GM12878 (cell line): ENCODE measurements around the gene NEK1. TPM values are rescaled to one million over a fixed set of nuclear protein-coding genes. Genes with fewer than 3 reads are reported as not detected.

Source experiments
- ATAC-seq: fragments of 200-7000 bp; cut with Tn5 transposase; 3 replicates; pipeline ENCODE4 v1.9.1; 2020; ENCODE audit warnings: mild to moderate bottlenecking, moderate library complexity
- BruUV-seq: library from RNA; stranded (reverse); fragments of 400-500 nt; replicated peaks from 2 replicates; lab custom pipeline; 2021; lab: Mats Ljungman, UMichigan
- CTCF ChIA-PET: fragments of 300-600 bp; sonication (Branson Sonifier 250); formaldehyde crosslinking; extraction: SDS; loops from one replicate; lab custom pipeline; 2021; ENCODE audit warnings: inconsistent platforms; lab: Yijun Ruan, JAX
- POLR2A ChIA-PET: fragments of 350-600 bp; formaldehyde crosslinking; extraction: SDS; loops from one replicate; lab custom pipeline; 2021; ENCODE audit warnings: inconsistent platforms; lab: Charles Lee
- RAD21 ChIA-PET: fragments of 300-600 bp; sonication (Branson Sonifier 250); formaldehyde crosslinking; loops from one replicate; lab custom pipeline; 2023; ENCODE audit warnings: antibody characterized with exemption; ENCODE audit not compliant: unreplicated experiment; lab: Charles Lee
- SMC1A ChIA-PET: fragments of 300-600 bp; sonication (Branson Sonifier 250); formaldehyde crosslinking; loops from one replicate; lab custom pipeline; 2023; ENCODE audit not compliant: unreplicated experiment, uncharacterized antibody; lab: Charles Lee
- DNase-seq: peaks from one replicate; pipeline ENCODE4 v3.0.0-alpha.2; 2011; ENCODE audit warnings: low read depth, low spot score
- FAIRE-seq: peaks from 3 replicates; lab custom pipeline; 2011; peaks lifted over from hg19 to GRCh38; lab: Jason Lieb, UNC
- H2AFZ ChIP-seq: 2 replicates; pipeline ENCODE4 v1.6.0; 2011; ENCODE audit warnings: low read depth, low read length, control low read depth; ENCODE audit not compliant: control insufficient read depth
- H3K27ac ChIP-seq: 2 replicates; pipeline ENCODE4 v1.5.1; 2011; ENCODE audit warnings: control low read depth; ENCODE audit not compliant: control insufficient read depth, insufficient read depth
- H3K27me3 ChIP-seq, 2 experiments: replicated peaks in 1 of 2; 2 replicates each; pipeline versions ENCODE4 v1.6.0 to v1.6.1; 2011; ENCODE audit warnings: low read length in 1 of 2; ENCODE audit not compliant: control insufficient read depth in 2 of 2, insufficient read depth in 2 of 2
- H3K36me3 ChIP-seq, 2 experiments: 2 replicates each; pipeline ENCODE4 v1.5.1; 2011; ENCODE audit warnings: low read length in 1 of 2; ENCODE audit not compliant: control insufficient read depth in 2 of 2, insufficient read depth in 2 of 2
- H3K4me1 ChIP-seq: 2 replicates; pipeline ENCODE4 v1.6.1; 2011; ENCODE audit warnings: mild to moderate bottlenecking, low read length, moderate library complexity, mixed read lengths; ENCODE audit not compliant: control insufficient read depth, insufficient read depth
- H3K4me2 ChIP-seq: 2 replicates; pipeline ENCODE4 v1.6.0; 2011; ENCODE audit warnings: control low read depth; ENCODE audit not compliant: control insufficient read depth, insufficient read depth
- H3K4me3 ChIP-seq: fragments of 200-600 bp; sonication (generic); 2 replicates; pipeline ENCODE4 v1.5.1; 2016
- H3K79me2 ChIP-seq: 2 replicates; pipeline ENCODE4 v1.6.0; 2011; ENCODE audit warnings: low read length; ENCODE audit not compliant: control insufficient read depth, insufficient read depth
- H3K9ac ChIP-seq: 2 replicates; pipeline ENCODE4 v1.8.0; 2011; ENCODE audit warnings: low read length, control low read depth, mixed read lengths; ENCODE audit not compliant: control insufficient read depth, insufficient read depth
- H3K9me3 ChIP-seq: replicated peaks from 3 replicates; pipeline ENCODE4 v1.5.1; 2011; ENCODE audit warnings: mild to moderate bottlenecking, low read length; ENCODE audit not compliant: control insufficient read depth, insufficient read depth
- H4K20me1 ChIP-seq: 2 replicates; pipeline ENCODE4 v1.6.0; 2011; ENCODE audit not compliant: control insufficient read depth, insufficient read depth
- ATF7 ChIP-seq: fragments of 450-650 bp; IDR thresholded peaks from 2 replicates; pipeline ENCODE4 v1.6.1; 2016; ENCODE audit warnings: low read depth, mild to moderate bottlenecking
- BRCA1 ChIP-seq: IDR thresholded peaks from 2 replicates; pipeline ENCODE4 v1.6.1; 2011; ENCODE audit warnings: low read depth, low read length, improper control_type of control experiment
- CHD2 ChIP-seq: IDR thresholded peaks from 2 replicates; pipeline ENCODE4 v1.6.1; 2011; ENCODE audit warnings: low read depth, low read length, improper control_type of control experiment, borderline replicate concordance
- CREM ChIP-seq: IDR thresholded peaks from 2 replicates; pipeline ENCODE4 v1.6.1; 2014; ENCODE audit warnings: antibody characterized with exemption, low read depth
- FOS ChIP-seq: IDR thresholded peaks from 3 replicates; pipeline ENCODE4 v1.6.1; 2011; ENCODE audit warnings: borderline replicate concordance; ENCODE audit not compliant: insufficient read length; ENCODE audit errors: extremely low read depth
- HDAC2 ChIP-seq: fragments of 200-600 bp; sonication (generic); IDR thresholded peaks from 2 replicates; pipeline ENCODE4 v1.6.1; 2017
- IRF3 ChIP-seq: fragments of 450-650 bp; IDR thresholded peaks from 2 replicates; pipeline ENCODE4 v1.6.1; 2014; ENCODE audit warnings: mild to moderate bottlenecking
- JUND ChIP-seq: IDR thresholded peaks from 2 replicates; pipeline ENCODE4 v1.6.1; 2012; ENCODE audit warnings: low read depth, mild to moderate bottlenecking, low read length, improper control_type of control experiment, moderate library complexity
- MYC ChIP-seq: IDR thresholded peaks from 2 replicates; pipeline ENCODE4 v1.6.1; 2011; ENCODE audit warnings: mild to moderate bottlenecking, low read length, moderate library complexity, inconsistent platforms; ENCODE audit not compliant: insufficient read depth, insufficient replicate concordance, insufficient read length, severe bottlenecking
- NFYB ChIP-seq: IDR thresholded peaks from 2 replicates; pipeline ENCODE4 v1.6.1; 2011; ENCODE audit warnings: low read depth, mild to moderate bottlenecking, low read length, improper control_type of control experiment, moderate library complexity; ENCODE audit not compliant: insufficient read depth
- RELA ChIP-seq: fragments of 450-650 bp; IDR thresholded peaks from 2 replicates; pipeline ENCODE4 v1.8.0; 2014; ENCODE audit warnings: borderline replicate concordance; ENCODE audit not compliant: partially characterized antibody
- ZNF24 ChIP-seq: fragments of 450-650 bp; IDR thresholded peaks from 2 replicates; pipeline ENCODE4 v1.6.1; 2017; ENCODE audit warnings: antibody characterized with exemption, mild to moderate bottlenecking
- ZNF384 ChIP-seq: IDR thresholded peaks from 2 replicates; pipeline ENCODE4 v1.6.1; 2012; ENCODE audit warnings: low read depth, mild to moderate bottlenecking, low read length, improper control_type of control experiment, borderline replicate concordance
- ZSCAN29 ChIP-seq: fragments of 450-650 bp; IDR thresholded peaks from 2 replicates; pipeline ENCODE4 v1.6.1; 2017; ENCODE audit warnings: mild to moderate bottlenecking, moderate library complexity
- WGBS: methylation state at CpG from one replicate; pipeline ENCODE4 v1.1.6; 2016; ENCODE audit warnings: low lambda C conversion rate; ENCODE audit not compliant: insufficient replicate concordance, insufficient coverage; ENCODE audit errors: missing lambda C conversion rate; 5-methylcytosine and 5-hydroxymethylcytosine counted together
- in situ Hi-C: fragments of 300-500 bp; cut with MboI; formaldehyde crosslinking; loops from 9 replicates; pipeline ENCODE4 v1.14.3; 2018; ENCODE audit warnings: mixed read lengths
- intact Hi-C: fragments of 100-400 bp; cut with micrococcal nuclease; formaldehyde crosslinking; loops from one replicate; pipeline ENCODE4 v1.14.2; 2022; ENCODE audit not compliant: unreplicated experiment
- polyA plus RNA-seq, 11 experiments: library from polyadenylated mRNA; depleted of rRNA in 4 of 11; unstranded in 6 of 11; stranded (reverse) in 5 of 11; fragments of >200 nt; fragmentation: Nextera tagmentation in 4 of 11; fragmentation: Illumina TruSeq in 1 of 11; extraction: Ambion mirVana in 4 of 11; extraction: Trizol in 1 of 11; gene quantifications; 1 replicate in 1 of 11; 2 replicates in 10 of 11; pipeline versions ENCODE4 v1.2.1 to v1.2.3, GENCODE V29; 2011 to 2016; ENCODE audit warnings: inconsistent platforms in 2 of 11, missing spikeins in 2 of 11, low read depth in 1 of 11
- total RNA-seq, 4 experiments: library from RNA; depleted of rRNA in 3 of 4; stranded (reverse); fragments of >200 nt in 3 of 4; fragmentation: Illumina TruSeq in 1 of 4; extraction: Trizol in 1 of 4; gene quantifications; 2 replicates each; pipeline versions ENCODE4 v1.2.1 to v1.2.3, GENCODE V29; 2013 to 2021
- TF ChIP-seq, protein P1 (sequence below): IDR thresholded peaks from 2 replicates; pipeline ENCODE4 v1.6.1; 2012; ENCODE audit warnings: low read depth, low read length, improper control_type of control experiment

The NEK1 gene
- total and polyA plus RNA-seq, 10 of the 15 experiments (the other 5 are each of a cell fraction or from before 2014, with no cell fraction given) = 4.9 to 16.1 (median 7.5) TPM

GRCh38 chr4:169603312-169603711 lies 9.1 kb downstream of the NEK1 start:
- WGBS = 100% methylated on average over 2 of the region's 2 CpGs
- Histone ChIP-seq H2AFZ (no peak overlapping the region), H3K9me3 (no peaks in the 10 kb centered on the region), H4K20me1 (no peaks in the 10 kb centered on the region), H3K79me2 (peaks cover 3% of the 10 kb centered on the region), H3K4me3 (no peak overlapping the region), H3K27me3 (no peaks in the 10 kb centered on the region), H3K4me1 (0 out of 2 replicates have a peak, but pooled peaks cover 8% of the 10 kb centered on the region), H3K27ac (no peak overlapping the region), H3K36me3 (peaks cover 0 to 9% of the 10 kb centered on the region in 2 experiments; a peak in 1 of 4 replicates), H3K4me2 (no peak overlapping the region), H3K9ac (no peak overlapping the region)
- POLR2A ChIA-PET = interaction anchor here (1.5 kb wide), 1 partner anchor 9 kb away, joined by 3 read pairs; the partner anchor contains the start of gene NEK1
- SMC1A ChIA-PET = interaction anchor here (1.2 kb wide), 1 partner anchor 24 kb away, joined by 5 read pairs; no protein-coding TSS in a partner anchor
- in situ Hi-C loops (no loop called here), intact Hi-C loops (no loop called here)
- RAD21 ChIA-PET = no interaction called here
- BruUV-seq = no TSS peak
- no peak for ATAC-seq
- CTCF ChIA-PET = interaction anchor here (1.3 kb wide), 1 partner anchor 596 kb away, joined by 3 read pairs; no protein-coding TSS in a partner anchor
- TF ChIP-seq NFYB (no peak), RELA (no peak), MYC (no peak), JUND (no peak), FOS (no peak), IRF3 (no peak), ZSCAN29 (no peak), HDAC2 (no peak), ATF7 (no peak), BRCA1 (no peak), CREM (no peak), CHD2 (no peak), ZNF384 (no peak), ZNF24 (no peak)
- TF ChIP-seq, protein P1, sequence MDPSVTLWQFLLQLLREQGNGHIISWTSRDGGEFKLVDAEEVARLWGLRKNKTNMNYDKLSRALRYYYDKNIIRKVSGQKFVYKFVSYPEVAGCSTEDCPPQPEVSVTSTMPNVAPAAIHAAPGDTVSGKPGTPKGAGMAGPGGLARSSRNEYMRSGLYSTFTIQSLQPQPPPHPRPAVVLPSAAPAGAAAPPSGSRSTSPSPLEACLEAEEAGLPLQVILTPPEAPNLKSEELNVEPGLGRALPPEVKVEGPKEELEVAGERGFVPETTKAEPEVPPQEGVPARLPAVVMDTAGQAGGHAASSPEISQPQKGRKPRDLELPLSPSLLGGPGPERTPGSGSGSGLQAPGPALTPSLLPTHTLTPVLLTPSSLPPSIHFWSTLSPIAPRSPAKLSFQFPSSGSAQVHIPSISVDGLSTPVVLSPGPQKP = no peak
- peak; percentile 52 for FAIRE-seq
- DNase-seq = no peak
